ENCODE data around the gene USH2A. TPM values are rescaled to one million over a fixed set of nuclear protein-coding genes. Genes with fewer than 3 reads are reported as not detected.

USH2A gene
- total and polyA plus RNA-seq, 3 donors from 2014 or later, result 1.6 to 2.5 (median 1.8) TPM

DNA sequence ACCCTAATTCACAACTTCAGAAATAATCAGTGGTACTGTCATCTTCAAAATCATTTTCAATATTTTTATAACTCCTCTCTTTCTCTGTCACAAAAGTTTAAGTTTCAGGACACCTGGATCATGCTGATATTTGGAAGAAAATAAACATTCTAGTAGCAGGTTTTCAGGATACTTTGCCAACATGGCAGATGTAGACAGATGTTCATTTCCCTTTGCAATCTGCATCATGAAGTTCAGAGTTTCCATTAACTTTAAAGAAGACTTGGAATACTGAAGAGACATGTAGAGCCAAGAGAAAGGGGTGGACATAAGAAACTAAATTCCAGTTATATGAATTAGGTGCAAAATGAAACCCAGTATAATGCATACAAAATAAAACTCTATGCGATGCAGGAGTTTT, 218.1 kb downstream of the USH2A start:
- no peak overlapping the region for H3K27ac ChIP-seq
- H3K27me3 ChIP-seq, result no peaks in the 10 kb centered on the region
- WGBS, 2 donors, result 57 to 63% methylated on average over 1 of the region's 1 CpG
- intact Hi-C loops (cut with DNase I; ENCODE audit: low total_unique reads), result no loop called here
- no peak for TF ChIP-seq POLR2A (IDR thresholded peaks at IDR 0.05)
- H3K9me3 ChIP-seq, result no peaks in the 10 kb centered on the region
- H3K4me1 ChIP-seq, result no peaks in the 10 kb centered on the region
- no peak overlapping the region for H3K4me3 ChIP-seq
- no peak for DNase-seq
- H3K36me3 ChIP-seq (ENCODE audit: low read depth, missing control alignments), result no peaks in the 10 kb centered on the region

- Histone ChIP-seq H3K9me3 (no peaks in the 10 kb centered on the region), H3K4me3 (no peak overlapping the region), H3K4me1 (no peaks in the 10 kb centered on the region), H3K27me3 (no peaks in the 10 kb centered on the region), H3K36me3 (ENCODE audit: low read depth, missing control alignments) (no peaks in the 10 kb centered on the region), H3K27ac (no peak overlapping the region)
- DNase-seq, result no peak
- intact Hi-C loops (cut with DNase I; ENCODE audit: low total_unique reads), result no loop called here
- WGBS, 2 donors, result 50 to 58% methylated on average over 2 of the region's 2 CpGs
- TF ChIP-seq CTCF (IDR thresholded peaks at IDR 0.05) (no peak), POLR2A (IDR thresholded peaks at IDR 0.05) (no peak)
Observed at GRCh38 chr1:216201946-216202345, 221.3 kb downstream of the USH2A start.

DNA sequence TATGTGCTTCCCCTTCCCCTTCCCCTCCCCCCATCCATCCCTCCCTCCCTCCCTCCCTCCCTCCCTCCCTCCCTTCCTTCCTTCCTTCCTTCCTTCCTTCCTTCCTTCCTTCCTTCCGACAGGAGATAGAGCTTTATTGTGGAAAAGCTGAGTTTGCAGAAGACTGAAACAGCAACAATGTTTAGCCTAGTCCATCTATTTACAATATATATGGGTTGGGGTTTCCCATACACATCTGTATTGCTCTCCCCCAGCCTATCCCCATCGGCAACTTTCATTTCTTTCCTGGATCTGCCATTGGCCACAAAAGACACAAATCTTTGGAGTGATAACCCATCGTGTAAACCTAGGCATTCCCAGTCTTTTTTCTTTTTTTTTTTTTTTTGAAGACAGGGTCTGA, 222.3 kb downstream of the USH2A start:
- TF ChIP-seq POLR2A (IDR thresholded peaks at IDR 0.05) (no peak), CTCF (IDR thresholded peaks at IDR 0.05) (no peak)
- H3K27ac ChIP-seq, result no peak overlapping the region
- no peaks in the 10 kb centered on the region for H3K4me1 ChIP-seq
- 72 to 74% methylated on average over 3 of the region's 3 CpGs for WGBS, 2 donors
- no peaks in the 10 kb centered on the region for H3K9me3 ChIP-seq
- H3K36me3 ChIP-seq (ENCODE audit: low read depth, missing control alignments), result no peaks in the 10 kb centered on the region
- H3K27me3 ChIP-seq, result no peaks in the 10 kb centered on the region
- intact Hi-C loops (cut with DNase I; ENCODE audit: low total_unique reads), result no loop called here
- no peak for DNase-seq
- H3K4me3 ChIP-seq, result no peak overlapping the region

GRCh38 chr1:216194721-216195120, 228.5 kb downstream of the USH2A start:
- no peak for TF ChIP-seq CTCF (IDR thresholded peaks at IDR 0.05)
- TF ChIP-seq POLR2A (IDR thresholded peaks at IDR 0.05), result no peak
- Histone ChIP-seq H3K27me3 (no peaks in the 10 kb centered on the region), H3K4me1 (no peaks in the 10 kb centered on the region), H3K4me3 (no peak overlapping the region), H3K27ac (no peak overlapping the region), H3K9me3 (no peaks in the 10 kb centered on the region), H3K36me3 (ENCODE audit: low read depth, missing control alignments) (no peaks in the 10 kb centered on the region)
- no peak for DNase-seq
- WGBS, 2 donors, result 88 to 90% methylated on average over 1 of the region's 1 CpG
- intact Hi-C loops (cut with DNase I; ENCODE audit: low total_unique reads), result no loop called here

DNA sequence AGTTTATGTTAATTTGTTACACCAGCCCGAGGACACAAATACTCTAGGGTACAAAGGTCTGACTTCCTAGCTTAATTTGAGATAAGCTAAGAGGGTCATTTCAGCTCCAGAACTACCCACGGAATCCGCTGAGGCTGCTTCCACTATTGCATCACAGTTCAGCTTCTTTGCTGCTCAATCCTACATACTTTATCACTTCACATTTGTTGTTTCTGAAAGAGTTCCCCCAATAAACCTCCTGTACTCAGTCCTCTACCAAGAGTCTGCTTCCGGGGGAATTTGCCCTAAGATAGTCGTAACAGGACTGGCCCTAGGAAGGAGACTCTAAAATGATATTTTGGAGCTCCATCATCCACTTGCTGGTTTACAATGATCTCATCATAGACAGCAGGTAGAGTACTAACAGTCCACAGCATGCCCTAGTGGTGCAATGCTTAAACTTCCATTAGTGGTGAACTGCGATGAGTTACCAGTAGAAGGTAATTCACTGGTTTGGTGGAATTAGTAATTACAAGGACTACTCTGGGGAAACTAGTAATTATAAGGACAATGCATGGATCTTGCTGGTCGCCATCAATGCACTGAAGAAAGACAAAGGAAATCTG, 229.3 kb downstream of the USH2A start:
- Histone ChIP-seq H3K4me3 (no peak overlapping the region), H3K9me3 (no peaks in the 10 kb centered on the region), H3K27ac (no peak overlapping the region), H3K36me3 (ENCODE audit: low read depth, missing control alignments) (no peaks in the 10 kb centered on the region), H3K4me1 (no peaks in the 10 kb centered on the region), H3K27me3 (no peaks in the 10 kb centered on the region)
- WGBS, 2 donors, result 86 to 88% methylated on average over 7 of the region's 7 CpGs
- no peak for DNase-seq
- intact Hi-C loops (cut with DNase I; ENCODE audit: low total_unique reads), result no loop called here
- TF ChIP-seq POLR2A (IDR thresholded peaks at IDR 0.05), result no peak

DNA sequence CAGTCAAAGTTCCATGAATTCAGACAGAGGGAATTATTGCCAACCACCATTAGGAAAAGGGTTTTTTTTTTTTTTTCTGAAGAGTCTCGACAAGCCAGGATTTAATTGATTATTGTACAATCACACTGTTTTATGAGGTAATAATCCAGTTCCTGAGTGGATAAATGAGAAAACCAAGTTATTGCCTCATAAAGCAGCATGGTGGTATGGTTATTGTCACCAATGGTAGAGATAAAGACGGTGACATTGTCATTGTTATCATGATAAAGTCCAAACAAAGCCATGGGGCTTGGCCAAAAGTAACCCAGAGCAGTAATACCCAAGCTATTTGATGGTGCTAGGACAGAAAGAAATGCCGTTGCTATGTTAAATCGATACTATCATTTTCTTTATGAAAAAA, 232.8 kb downstream of the USH2A start:
- no peaks in the 10 kb centered on the region for H3K36me3 ChIP-seq (ENCODE audit: low read depth, missing control alignments)
- intact Hi-C loops (cut with DNase I; ENCODE audit: low total_unique reads), result no loop called here
- 84 to 85% methylated on average over 4 of the region's 4 CpGs for WGBS, 2 donors
- H3K4me3 ChIP-seq, result no peak overlapping the region
- no peaks in the 10 kb centered on the region for H3K9me3 ChIP-seq
- DNase-seq, result no peak
- H3K4me1 ChIP-seq, result no peaks in the 10 kb centered on the region
- TF ChIP-seq CTCF (IDR thresholded peaks at IDR 0.05), result no peak
- no peak for TF ChIP-seq POLR2A (IDR thresholded peaks at IDR 0.05)
- H3K27me3 ChIP-seq, result no peaks in the 10 kb centered on the region
- H3K27ac ChIP-seq, result no peak overlapping the region

Data from testis (tissue), 3 donors.